ENCODE data around the gene PICALM.

The PICALM gene

GRCh38 chr11:86056351-86056854 is 12.5 kb downstream of the PICALM start:
- DNase-seq (ENCODE audit: low spot score) = no peak
- ChIA-PET CTCF (no interaction called here), POLR2A (ENCODE audit: low non-redundant PET) (no interaction called here)
- no peak overlapping the region for H3K27ac ChIP-seq
- no peak for TF ChIP-seq CTCF (conservative IDR thresholded peaks at IDR 0.05; ENCODE audit: low read depth)

- ChIA-PET POLR2A (ENCODE audit: low non-redundant PET) (no interaction called here), CTCF (interaction anchor here (1.0 kb wide), 1 partner anchor 13 kb away, joined by 9 read pairs; no protein-coding TSS in a partner anchor)
- no peak for TF ChIP-seq CTCF (conservative IDR thresholded peaks at IDR 0.05; ENCODE audit: low read depth)
- DNase-seq (ENCODE audit: low spot score) = no peak
- no peak overlapping the region for H3K27ac ChIP-seq
Measured at GRCh38 chr11:86052693-86053641, 15.9 kb downstream of the PICALM start.

GRCh38 chr11:86050196-86050709 is 18.6 kb downstream of the PICALM start:
- no peak overlapping the region for H3K27ac ChIP-seq
- no peak for DNase-seq (ENCODE audit: low spot score)
- POLR2A ChIA-PET (ENCODE audit: low non-redundant PET) = no interaction called here
- no peak for TF ChIP-seq CTCF (conservative IDR thresholded peaks at IDR 0.05; ENCODE audit: low read depth)
- CTCF ChIA-PET = no interaction called here

GRCh38 chr11:86047275-86047991 is 21.5 kb downstream of the PICALM start:
- POLR2A ChIA-PET (ENCODE audit: low non-redundant PET) = no interaction called here
- CTCF ChIA-PET = no interaction called here
- peak; percentile 31 for DNase-seq (ENCODE audit: low spot score)
- H3K27ac ChIP-seq = peak overlapping the region; percentile 70
- TF ChIP-seq CTCF (conservative IDR thresholded peaks at IDR 0.05; ENCODE audit: low read depth) = no peak

GRCh38 chr11:86046116-86046515 is 22.8 kb downstream of the PICALM start:
- DNase-seq (ENCODE audit: low spot score) = no peak
- POLR2A ChIA-PET (ENCODE audit: low non-redundant PET) = no interaction called here
- CTCF ChIA-PET = no interaction called here
- TF ChIP-seq CTCF (conservative IDR thresholded peaks at IDR 0.05; ENCODE audit: low read depth) = no peak
- H3K27ac ChIP-seq = no peak overlapping the region

- ChIA-PET POLR2A (ENCODE audit: low non-redundant PET) (no interaction called here), CTCF (interaction anchor here (0.8 kb wide), 1 partner anchor 175 kb away, joined by 3 read pairs; no protein-coding TSS in a partner anchor)
- H3K27ac ChIP-seq = no peak overlapping the region
- TF ChIP-seq CTCF (conservative IDR thresholded peaks at IDR 0.05; ENCODE audit: low read depth) = no peak
- no peak for DNase-seq (ENCODE audit: low spot score)
Measured at GRCh38 chr11:86043765-86044503, 24.9 kb downstream of the PICALM start.

Measured in RWPE1 (cell line).